HG03045 (cell line): ENCODE measurements around the gene SLC38A10.

ENCODE experiments used
- ATAC-seq: cut with Tn5 transposase; IDR thresholded peaks from one replicate; pipeline ENCODE4 v1.9.1; 2021; ENCODE audit warnings: mild to moderate bottlenecking, moderate library complexity; ENCODE audit not compliant: unreplicated experiment

The SLC38A10 gene

DNA sequence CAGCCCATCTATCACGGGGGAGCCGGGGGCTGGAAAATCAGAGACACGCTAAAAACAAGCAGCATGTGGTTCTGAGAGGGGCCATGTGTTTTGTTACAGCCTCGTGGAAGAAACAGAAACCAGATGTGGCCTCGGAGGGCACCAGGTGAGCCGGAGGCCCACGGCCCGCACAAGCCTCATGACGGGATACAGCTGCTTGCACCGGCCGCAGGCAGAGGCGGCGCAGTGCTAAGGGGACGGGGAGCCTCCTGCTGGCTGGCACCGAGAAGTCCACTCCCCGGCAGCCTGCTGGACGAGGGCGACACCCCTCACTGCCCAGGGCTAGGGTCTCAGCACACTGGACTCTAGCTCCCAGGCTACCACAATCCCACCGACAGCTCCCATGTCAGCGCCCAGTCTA is 36.8 kb downstream of the SLC38A10 start:
- no peak for ATAC-seq

DNA sequence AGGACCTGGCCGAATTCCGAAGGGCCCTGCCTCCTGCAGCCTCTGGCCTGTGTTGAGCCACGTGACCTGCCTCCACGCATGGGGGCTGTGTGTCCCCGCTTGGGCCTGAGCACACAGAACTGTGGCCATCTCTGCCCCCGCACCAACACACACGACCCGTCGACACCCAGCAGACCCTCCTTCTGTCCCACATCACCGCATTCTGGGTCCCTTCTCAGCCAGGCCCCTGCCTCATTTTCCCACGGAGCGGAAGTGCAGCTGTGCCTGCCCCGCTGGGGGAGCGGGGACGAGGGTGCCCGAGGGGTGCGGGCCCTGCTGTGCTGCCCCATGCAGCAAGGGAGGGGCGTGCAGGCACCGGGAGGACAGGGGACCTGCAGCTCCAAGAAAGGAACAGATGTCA is 37.6 kb downstream of the SLC38A10 start:
- no peak for ATAC-seq

DNA sequence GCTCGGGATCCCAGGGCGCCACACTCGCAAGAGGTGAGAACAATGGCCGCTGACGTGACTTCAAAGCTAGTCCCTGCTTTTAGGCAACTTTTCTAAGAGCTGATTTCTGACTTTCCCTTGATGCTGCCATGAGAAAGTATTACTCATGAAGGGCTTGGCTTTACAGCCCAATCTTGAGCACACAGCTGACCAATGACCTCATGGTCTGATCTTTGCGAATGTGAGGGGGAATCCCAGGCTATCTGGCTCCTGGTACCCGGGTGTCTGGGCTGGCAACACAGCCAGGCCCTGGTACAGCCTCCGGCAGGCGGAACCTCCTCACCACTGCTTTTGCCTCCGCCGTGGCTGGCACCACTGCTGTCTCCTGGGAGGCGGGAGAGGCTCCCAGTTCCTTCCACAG is 38.5 kb downstream of the SLC38A10 start:
- ATAC-seq = no peak

DNA sequence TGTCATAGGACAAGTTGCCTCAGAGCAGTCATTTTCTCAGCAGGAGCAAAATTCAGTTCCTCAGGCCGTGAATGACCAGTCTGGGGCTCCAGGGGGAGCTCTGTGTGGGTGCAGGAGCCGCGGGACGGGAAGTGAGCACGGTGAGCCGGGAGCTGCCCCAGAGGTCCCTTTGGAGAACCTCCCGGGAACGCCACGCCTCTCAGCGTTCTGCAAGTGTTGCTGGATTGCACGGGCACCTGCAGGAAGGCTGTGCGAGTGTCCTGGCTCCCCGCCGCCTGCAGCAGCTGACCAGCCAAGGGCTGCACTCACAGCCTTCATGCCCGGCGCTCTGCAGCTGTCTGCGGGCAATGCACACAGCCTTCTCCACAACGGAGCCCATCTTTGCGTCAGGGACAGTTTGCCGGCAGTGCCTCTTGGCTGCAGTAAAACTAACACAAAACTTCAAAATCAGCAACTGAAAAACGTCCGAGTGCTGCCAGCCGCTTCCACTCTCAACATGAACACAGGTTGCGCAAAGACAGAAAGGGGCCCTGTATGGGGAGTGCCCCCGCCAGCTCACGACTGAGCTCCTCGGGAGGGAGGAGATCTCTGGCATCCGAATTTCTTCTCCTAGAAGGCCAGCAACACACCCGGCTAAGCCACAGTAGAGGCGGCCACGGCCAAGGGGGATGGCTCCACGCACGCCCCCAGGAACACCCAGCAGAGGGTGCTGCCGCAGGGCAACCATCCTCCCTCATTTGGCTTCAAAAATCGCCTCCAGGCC is 40.0 kb downstream of the SLC38A10 start:
- ATAC-seq = no peak

DNA sequence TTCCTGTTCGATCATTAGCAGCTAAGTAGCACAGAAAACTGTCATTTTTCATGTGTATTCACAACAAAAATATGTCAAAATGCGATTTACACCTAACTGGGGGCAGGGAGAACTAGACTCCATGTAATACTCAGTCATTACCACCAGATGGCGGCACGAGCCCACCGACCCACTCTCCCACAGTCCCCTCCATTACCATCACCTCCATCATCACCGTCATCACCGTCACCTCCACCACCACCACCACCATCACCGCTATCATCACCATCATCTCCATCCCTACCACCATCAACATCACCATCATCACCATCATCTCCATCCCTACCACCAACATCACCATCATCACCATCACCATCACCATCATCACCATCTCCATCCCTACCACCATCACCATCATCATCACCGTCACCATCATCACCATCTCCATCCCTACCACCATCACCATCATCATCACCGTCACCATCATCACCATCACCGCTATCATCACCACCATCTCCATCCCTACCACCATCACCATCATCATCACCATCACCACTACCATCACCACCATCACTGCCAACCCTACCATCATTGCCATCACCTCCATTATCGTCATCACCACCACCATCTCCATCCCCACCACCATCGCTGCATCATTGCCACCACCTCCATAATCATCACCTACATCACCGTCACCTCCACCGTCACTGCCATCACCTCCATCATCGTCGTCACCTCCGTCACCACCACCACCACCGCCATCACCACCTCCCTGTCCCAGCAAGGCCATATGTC is 41.6 kb downstream of the SLC38A10 start:
- ATAC-seq = no peak

DNA sequence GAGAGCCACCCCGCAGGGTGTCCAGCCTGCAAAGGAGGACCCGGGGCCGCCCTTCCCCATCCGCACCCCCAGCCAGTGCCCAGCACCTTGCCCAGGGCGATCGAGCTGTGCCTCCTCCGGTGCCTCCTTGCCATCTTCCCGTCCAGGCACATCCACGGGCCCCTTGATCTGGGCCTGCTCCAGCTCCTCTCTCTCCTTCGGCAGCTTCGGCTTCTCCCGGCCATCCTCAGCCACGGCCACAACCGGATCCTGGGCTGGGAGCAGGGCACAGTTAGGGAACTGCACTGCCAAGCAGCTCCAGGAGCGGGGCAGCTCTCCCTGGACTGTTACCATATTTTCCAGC is 42.1 kb downstream of the SLC38A10 start:
- no peak for ATAC-seq

DNA sequence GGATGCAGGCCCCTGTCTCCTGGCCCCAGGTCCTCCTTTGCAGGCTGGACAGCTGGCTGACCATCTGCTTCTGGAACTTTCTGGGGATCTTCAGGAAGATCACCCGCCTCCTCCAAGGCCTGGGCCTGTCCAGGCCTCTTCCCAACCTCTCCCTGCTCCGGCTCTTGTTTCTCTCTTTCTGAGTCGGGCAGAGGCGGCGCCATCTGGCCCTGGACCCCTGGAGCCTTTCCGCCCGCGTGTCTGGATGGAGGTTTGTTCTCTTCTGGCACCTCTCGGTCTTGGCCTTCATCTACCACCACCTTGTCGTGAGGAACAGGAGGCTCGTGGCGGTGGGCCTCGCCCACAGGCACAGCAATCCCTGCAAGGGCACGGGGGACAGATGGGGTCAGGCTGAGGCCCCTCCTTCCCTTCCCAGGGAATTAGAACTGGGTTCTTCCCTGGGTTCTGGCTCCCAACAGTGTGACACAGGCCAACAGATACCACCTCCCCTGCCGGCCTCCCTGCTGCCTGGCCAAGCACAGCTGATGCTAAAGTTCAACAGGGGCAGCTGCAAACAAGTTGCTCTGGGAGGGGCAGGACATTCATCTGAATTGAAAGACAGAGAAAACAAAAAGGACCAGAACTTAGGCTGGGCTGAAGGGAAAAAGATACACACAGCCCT is 42.7 kb downstream of the SLC38A10 start:
- no peak for ATAC-seq

DNA sequence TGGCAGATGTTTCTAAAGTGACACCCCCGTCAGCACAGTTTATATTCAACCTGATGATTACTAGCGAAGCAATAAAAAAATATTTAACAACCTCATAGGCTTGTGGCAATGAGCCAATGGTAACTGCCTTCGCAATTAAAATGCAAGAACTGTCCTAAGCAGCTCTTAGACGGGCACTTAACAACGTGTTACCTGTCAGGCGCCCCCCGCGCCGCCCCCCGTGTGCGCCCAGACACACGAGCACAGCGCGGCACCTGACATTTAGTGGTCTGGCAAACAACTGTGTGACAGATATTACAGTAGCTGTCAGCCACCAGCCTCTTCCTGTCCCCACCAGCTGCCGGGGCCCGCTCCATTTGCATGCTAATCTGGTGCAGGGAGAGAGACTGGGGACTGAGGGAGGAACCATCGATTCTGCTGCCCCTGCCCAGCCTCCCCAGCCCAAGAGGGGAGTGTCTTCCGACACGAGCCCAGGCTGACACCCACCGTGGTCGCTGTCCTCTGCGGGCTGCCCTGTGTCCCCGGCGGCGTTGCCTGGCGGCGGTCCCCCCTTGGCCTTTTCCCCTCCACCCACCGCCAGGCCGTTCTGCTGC is 43.3 kb downstream of the SLC38A10 start:
- no peak for ATAC-seq

DNA sequence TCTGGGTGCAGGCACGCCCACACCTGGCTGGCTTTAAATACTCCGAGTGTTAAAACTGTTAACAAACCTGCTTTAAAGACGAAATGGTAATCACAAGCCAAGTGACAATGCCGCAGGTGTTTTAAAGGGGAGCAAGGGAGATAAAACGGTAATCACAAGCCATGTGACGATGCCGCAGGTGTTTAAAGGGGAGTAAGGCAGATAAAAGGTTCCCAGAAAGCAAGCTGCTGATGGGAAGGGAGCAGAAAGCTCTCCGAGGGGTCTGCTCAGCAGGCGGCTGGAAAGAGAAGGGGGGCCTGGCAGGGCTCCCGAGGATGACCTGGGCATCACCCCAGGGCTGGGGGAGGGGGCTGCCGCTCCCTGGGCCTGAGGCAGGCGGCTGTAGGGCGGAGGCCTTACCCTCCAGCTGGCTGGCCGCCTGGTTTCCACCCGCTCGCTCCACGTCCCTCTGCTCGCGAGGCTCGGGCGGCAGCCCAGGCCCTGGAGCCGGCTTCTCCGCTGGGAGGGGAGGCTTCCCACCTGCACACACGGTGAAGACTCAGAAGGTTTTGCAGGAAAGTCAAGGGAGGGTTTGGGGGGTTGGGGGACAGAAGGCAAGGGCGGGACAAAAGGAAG is 43.9 kb downstream of the SLC38A10 start:
- no peak for ATAC-seq

DNA sequence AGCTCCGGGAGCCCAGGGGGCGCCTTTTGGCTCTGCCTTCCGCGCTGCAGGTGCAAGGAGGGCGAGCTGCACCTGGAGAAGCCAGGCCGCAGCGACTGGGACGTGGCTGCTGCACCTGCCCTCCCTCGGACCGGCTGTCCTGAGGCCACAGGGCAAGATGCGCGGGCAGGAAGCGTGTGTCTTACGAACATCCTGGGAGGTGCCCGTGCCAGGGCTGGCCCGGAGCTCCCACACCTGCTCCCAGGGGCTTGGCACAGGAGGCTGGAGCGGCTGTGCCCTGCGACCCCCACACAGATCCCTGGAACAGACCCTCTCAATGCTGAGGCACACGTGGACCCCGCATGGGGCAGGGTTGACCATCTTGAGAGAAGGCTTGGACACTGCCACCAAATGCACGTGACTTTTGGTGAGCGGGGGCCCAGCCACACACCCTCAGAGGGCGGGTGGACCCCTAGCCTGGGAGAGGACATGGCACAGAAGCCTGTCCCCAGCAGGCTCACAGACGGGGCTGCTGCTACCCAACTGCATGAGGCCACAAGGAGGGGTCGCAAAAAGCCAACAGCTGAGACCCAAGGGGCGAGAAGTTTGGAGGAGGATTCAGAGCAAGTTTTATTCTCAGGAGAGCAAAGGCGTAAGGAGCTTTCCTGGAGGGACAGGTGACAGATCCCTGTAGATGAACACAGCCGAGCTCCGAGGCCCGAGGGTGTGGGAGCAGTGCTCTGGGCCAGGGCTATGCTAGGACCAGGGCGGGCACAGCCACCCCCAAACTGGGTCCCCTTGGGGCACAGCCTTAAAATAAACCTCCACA is 44.6 kb downstream of the SLC38A10 start:
- no peak for ATAC-seq

DNA sequence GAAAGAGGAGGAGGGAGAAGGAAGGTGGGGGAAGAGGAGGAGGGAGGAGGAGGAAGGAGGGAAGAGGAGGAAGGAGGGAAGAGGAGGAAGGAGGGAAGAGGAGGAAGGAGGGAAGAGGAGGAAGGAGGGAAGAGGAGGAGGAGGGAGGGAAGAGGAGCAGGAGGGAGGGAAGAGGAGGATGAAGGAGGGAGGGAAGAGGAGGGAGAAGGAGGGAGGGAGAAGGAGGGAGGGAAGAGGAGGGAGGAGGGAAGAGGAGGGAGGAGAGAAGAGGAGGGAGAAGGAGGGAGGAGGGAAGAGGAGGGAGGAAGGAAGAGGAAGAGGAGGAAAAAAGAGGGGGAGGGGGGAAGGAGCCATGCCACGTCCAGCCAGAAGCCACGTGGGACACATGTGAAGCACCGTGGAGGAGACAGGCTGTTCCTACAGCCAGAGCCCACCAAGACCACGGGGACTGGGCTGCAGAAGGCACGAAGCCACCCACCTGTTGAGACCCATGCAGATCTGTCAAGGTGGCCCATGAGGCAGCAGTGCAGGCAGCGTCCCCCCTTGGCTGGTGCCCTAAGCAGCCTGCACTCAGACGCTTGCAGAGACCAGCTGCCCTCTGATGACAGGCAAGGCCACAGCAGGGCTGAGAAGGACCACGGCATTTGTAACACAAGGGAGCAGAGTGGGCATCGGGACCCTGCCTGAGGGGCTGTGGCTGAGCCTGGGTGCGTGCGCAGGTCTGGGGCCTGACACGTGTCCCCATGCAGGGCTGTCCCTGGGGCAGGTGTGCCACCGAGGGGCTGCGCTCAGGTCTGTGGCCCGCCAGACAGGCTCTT is 45.7 kb downstream of the SLC38A10 start:
- ATAC-seq = no peak

DNA sequence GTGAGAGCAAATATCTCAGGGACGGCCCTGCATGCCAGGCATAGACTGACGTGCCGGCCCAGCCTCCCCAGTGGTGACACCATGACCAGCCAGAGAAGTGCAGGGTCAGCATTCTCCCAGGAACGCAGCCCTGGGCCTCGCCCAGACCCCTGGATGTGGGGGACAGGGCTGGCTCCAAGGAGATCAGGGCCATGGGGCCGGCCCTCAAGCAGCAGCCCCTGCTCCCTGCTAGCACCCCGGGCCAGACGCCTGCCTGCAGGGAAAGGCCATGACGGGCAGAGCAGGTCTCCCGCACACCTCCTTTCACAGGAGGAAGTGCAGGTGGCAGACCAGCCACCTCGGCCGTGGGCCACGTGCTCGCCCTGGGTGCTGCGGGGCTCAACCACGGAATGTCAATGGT is 46.5 kb downstream of the SLC38A10 start:
- no peak for ATAC-seq

DNA sequence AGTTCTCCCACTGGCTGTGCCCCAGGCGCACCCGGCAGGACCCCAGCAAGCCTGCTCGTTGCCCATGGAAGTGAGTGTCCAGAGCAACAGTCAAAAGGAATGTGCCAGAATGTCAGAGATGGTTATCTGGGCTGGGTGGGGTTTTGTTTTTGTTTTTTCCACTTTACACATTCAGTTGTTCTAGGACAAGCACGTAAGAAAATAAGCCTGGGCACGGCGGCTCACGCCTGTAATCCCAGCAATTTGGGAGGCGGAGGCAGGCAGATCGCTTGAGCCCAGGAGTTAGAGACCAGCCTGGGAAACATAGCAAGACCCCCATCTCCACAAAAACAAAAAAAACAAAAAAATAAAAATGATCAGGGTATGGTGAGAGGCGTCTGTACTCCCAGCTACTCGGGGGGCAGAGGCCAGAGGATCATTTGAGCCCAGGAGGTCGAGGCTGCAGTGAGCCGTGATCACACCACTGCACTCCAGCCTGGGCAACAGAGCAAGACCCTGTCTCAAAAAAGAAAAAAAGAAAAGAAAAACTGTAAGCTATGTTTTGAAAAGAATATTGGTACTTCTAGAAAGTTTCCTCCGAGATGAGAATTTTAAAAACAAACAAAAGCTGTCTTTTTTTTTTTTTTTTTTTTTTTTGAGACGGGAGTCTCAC is 47.6 kb downstream of the SLC38A10 start:
- ATAC-seq = no peak

DNA sequence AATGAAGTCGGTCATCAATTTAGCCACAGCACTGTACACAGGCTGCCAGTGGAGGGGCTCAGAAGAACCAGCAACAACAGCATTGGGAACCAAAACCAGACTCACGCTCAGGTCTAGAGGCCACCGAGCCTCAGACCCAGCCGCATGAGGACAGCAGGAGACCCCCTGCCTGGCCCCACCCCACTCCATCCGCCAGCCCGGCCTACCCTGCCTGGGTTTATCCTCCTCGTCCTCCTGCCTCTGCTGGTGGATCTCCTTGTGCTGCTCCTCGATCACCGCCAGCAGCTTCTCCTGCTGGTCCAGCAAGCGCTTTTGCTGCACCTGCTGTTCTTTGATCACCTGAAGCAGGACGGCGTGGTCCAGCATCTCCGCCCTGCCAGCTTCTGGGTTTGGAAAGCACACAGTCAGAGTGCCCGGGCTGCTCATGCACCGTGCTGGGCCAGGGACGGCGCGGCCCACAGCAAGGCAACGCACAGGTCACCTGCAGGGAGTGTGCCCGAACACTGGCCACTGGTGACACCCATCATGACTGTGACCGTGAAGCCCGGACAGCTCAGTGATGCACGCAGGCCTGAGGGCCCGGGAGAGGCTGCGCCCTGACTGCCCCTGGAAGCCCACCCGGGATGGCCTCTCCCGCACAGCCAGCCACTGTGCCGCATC is 48.3 kb downstream of the SLC38A10 start:
- ATAC-seq = no peak

DNA sequence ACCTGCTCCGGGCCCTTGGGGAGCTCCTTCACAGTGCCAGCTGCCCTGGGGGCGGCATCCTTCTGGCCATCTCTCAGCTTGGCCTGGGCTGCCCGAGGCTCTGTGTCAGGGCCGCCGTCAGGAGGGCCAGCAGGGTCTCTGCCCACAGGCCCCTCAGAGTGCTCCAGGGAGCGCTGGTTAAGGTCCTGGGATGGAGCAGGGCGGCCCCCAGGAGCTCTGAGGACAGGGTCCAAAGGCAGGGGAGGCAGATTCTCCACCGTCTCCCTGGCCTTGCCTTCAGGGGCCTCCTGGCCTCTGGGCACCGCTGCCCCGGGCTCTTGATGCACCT is 48.8 kb downstream of the SLC38A10 start:
- no peak for ATAC-seq

DNA sequence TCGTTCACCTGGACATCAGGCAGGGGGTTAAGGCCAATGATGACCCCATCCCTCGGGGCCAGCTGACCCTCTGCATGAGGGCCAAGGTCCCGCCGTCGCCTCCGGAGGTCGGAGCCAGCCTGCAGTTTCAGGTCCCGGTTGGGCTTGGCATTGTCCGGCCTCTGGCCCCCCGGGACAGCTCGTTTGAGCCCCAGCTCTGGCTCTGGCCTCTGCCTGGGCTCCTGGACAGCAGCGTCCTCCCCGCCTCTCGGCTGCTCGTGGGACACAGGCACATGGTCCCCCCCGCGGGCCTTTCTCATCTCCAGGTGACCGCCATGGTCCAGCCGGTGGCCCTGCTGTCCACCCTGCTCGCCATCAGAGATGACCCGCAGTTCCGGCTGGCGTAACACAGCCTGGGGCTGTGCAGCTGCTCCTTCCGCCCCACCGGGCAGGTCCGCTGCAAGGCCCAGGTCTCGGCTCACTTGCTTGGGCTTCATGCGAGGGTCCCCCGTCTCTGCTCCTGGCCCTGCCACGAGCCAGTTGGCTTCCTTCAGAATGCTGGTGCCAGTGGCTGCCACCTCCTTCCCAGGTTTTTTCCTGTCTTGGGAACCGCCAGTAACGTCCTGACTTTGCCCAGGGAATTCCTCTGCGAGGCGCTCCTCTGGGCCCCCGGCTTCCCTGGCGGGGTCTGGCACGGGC is 49.3 kb downstream of the SLC38A10 start:
- no peak for ATAC-seq

DNA sequence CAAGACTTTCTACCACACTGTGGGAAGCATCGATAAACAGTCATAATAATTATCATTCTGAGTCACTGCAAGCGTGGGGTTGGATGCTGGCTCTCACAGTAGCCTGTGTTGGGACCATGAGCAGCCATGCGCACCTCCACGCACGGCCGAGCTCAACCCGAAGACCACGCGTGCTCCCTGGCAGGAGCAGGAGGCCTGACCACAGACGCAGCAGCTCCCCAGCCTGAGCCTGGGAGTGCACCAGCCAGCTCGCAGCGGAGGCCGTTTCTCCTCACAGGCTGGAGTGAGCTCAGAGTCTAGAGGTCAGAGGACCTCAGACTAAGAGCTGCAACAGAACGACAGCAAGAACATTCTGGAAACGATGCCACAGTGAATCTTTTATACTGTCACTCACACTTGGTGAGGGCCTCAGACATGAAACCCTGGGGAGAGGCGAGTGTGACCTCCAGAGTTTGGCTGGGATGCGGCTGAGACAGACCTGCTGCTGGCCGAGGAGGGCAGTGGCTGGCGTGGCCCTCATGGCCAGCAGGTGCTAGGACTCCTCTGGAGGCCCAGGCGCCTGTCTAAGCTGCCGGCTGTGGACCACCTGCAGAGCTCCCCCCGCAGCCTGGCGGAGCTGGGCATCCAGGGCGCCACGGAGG is 50.0 kb downstream of the SLC38A10 start:
- ATAC-seq = no peak
